Mesothelial cell of epicardium (in vitro differentiated cells): ENCODE results near the gene SLC7A6. TPM values are rescaled to one million over a fixed set of nuclear protein-coding genes. Genes with fewer than 3 reads are reported as not detected.

ENCODE experiments used
- DNase-seq, 2 experiments: peaks; one replicate each; pipeline ENCODE4 v3.0.0; 2021; ENCODE audit warnings: low spot score in 2 of 2; ENCODE audit not compliant: unreplicated experiment in 2 of 2
- H3K27ac Mint-ChIP-seq: 2 replicates; pipeline ENCODE4 v1.8.0; 2021; ENCODE audit warnings: mixed read lengths
- H3K27me3 Mint-ChIP-seq: 2 replicates; pipeline ENCODE4 v1.8.0; 2021; ENCODE audit warnings: low read depth, mixed read lengths
- H3K36me3 Mint-ChIP-seq: 2 replicates; pipeline ENCODE4 v1.8.0; 2021; ENCODE audit warnings: mixed read lengths
- H3K4me1 Mint-ChIP-seq: 2 replicates; pipeline ENCODE4 v1.8.0; 2021; ENCODE audit warnings: mixed read lengths
- H3K4me3 Mint-ChIP-seq: 2 replicates; pipeline ENCODE4 v1.8.0; 2021; ENCODE audit warnings: mild to moderate bottlenecking, moderate library complexity, mixed read lengths
- H3K9me3 Mint-ChIP-seq: 2 replicates; pipeline ENCODE4 v1.8.0; 2021; ENCODE audit warnings: mixed read lengths
- total RNA-seq: library from RNA; stranded (reverse); gene quantifications from 3 replicates; pipeline ENCODE4 v1.2.1, GENCODE V29; 2021
- TF ChIP-seq, protein P1 (sequence below): fragments of 200-600 bp; sonication (generic); IDR thresholded peaks from one replicate; pipeline ENCODE4 v1.5.0; 2021; ENCODE audit warnings: antibody characterized with exemption; ENCODE audit not compliant: unreplicated experiment

Gene SLC7A6
- total RNA-seq, 1 donor from 2014 or later: 73.2 TPM

DNA sequence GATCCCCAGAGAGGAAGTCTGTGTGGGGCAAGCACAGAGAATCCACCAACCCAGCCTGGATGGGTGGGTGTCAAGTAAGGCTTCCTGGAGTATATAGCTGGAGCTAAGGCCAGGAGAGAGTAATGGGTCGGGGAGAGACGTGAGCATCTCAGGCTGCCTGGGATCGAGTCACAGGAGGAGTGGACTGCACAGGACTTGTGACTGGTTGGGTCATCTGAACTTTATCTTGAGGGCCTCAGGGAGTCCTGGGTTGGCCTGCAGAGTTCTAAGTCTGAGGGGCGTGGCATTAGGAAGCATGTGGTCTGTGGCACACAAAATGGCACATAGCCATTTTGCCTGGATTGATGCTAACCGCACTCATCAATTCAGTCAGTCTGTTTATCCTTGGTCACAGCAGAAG, 17.7 kb upstream of the SLC7A6 start:
- H3K36me3 Mint-ChIP-seq: peaks cover 9% of the 10 kb centered on the region
- H3K4me3 Mint-ChIP-seq: peak overlapping the region; percentile 99
- H3K27me3 Mint-ChIP-seq: no peaks in the 10 kb centered on the region
- DNase-seq: no peak
- no peak overlapping the region for H3K27ac Mint-ChIP-seq
- TF ChIP-seq, protein P1, sequence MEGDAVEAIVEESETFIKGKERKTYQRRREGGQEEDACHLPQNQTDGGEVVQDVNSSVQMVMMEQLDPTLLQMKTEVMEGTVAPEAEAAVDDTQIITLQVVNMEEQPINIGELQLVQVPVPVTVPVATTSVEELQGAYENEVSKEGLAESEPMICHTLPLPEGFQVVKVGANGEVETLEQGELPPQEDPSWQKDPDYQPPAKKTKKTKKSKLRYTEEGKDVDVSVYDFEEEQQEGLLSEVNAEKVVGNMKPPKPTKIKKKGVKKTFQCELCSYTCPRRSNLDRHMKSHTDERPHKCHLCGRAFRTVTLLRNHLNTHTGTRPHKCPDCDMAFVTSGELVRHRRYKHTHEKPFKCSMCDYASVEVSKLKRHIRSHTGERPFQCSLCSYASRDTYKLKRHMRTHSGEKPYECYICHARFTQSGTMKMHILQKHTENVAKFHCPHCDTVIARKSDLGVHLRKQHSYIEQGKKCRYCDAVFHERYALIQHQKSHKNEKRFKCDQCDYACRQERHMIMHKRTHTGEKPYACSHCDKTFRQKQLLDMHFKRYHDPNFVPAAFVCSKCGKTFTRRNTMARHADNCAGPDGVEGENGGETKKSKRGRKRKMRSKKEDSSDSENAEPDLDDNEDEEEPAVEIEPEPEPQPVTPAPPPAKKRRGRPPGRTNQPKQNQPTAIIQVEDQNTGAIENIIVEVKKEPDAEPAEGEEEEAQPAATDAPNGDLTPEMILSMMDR: no peak
- peaks cover 18% of the 10 kb centered on the region for H3K4me1 Mint-ChIP-seq
- H3K9me3 Mint-ChIP-seq: no peaks in the 10 kb centered on the region

DNA sequence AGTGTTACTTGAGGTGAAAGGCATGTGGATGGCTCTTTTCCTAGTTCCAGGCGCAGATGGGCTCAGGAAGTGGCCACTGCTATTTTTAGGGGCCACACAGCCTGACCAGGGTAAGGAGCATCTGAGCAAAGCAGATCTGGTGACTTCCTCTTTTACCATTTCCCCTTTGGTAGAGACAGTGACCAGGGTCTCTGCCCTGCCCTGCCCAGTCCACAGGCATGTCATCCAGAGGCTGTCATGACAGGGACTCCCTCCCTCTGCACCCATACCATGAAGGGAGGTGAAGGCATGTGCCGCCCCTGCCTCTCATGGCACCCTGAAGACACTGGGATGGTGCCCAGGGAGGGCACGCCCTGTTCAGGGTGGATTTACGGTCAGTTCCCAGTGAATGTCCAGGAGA, 16.9 kb upstream of the SLC7A6 start:
- no peak overlapping the region for H3K27ac Mint-ChIP-seq
- H3K4me3 Mint-ChIP-seq: no peak overlapping the region
- no peaks in the 10 kb centered on the region for H3K9me3 Mint-ChIP-seq
- H3K36me3 Mint-ChIP-seq: peaks cover 12% of the 10 kb centered on the region
- H3K27me3 Mint-ChIP-seq: no peaks in the 10 kb centered on the region
- peaks cover 18% of the 10 kb centered on the region for H3K4me1 Mint-ChIP-seq
- DNase-seq: no peak
- TF ChIP-seq, protein P1: no peak

DNA sequence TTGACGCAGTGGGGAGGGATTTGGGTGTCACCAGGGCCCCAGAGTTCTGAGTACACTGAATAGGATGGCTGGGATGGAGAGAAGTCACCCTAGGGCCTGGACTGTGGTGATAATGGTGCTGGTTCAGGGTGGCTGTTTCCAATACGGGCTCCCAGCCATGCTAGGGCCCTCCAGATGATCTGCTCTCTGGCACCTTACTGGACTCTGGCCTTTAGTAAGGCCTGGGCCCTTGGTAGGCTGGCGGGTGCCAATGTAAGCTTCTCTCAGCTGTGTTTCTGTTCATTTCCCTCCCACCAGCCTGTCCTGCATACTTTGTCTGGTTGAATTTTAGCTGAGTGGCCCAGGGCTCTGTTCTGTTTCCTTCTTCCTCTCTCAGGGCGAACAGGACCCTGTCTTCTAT, 16.4 kb upstream of the SLC7A6 start:
- H3K27ac Mint-ChIP-seq: no peak overlapping the region
- peaks cover 18% of the 10 kb centered on the region for H3K4me1 Mint-ChIP-seq
- no peak overlapping the region for H3K4me3 Mint-ChIP-seq
- H3K36me3 Mint-ChIP-seq: peaks cover 12% of the 10 kb centered on the region
- H3K9me3 Mint-ChIP-seq: no peaks in the 10 kb centered on the region
- H3K27me3 Mint-ChIP-seq: no peaks in the 10 kb centered on the region
- no peak for DNase-seq
- TF ChIP-seq, protein P1: no peak

DNA sequence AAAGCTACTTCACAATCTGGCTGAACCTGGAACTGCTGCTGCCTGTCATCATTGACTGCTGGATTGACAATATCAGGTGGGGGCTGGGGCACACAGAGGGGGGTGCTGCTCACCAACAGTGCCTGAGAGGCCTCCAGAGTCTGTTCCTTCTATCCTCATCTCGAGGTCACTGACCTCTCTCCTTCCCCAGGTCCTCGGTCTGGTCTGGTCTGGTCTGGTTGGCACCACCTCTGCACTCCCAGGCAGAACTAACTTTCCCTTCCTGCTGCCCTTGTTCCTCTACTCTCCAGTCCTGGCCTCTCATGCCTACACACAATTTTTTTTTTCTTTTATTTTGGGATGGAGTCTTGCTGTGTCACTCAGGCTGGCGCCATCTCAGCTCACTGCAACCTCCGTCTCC, 15.0 kb upstream of the SLC7A6 start:
- TF ChIP-seq, protein P1: no peak
- H3K9me3 Mint-ChIP-seq: no peaks in the 10 kb centered on the region

DNA sequence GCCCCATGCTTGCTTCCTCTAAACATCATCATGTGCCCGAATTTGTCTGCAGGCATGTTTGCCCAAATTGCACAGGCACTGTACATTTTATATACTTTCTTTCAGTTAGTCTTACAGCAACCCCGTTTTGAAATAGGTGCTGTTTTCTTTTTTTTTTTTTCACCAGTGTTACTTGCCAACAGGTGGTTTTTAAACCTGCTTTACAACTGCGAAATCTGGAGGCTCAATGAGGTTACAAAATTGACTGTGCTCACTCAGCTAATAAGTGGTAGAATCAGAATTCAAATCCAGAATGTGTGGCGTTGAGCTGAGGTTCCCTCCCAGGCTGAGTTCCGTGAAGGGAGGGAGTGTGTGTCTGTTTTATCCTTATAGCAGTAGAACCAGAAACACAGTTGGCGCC, 13.4 kb upstream of the SLC7A6 start:
- H3K27ac Mint-ChIP-seq: no peak overlapping the region
- no peak for DNase-seq
- H3K4me1 Mint-ChIP-seq: peaks cover 5% of the 10 kb centered on the region
- no peak overlapping the region for H3K4me3 Mint-ChIP-seq
- TF ChIP-seq, protein P1: no peak
- H3K9me3 Mint-ChIP-seq: no peaks in the 10 kb centered on the region
- peaks cover 12% of the 10 kb centered on the region for H3K36me3 Mint-ChIP-seq
- H3K27me3 Mint-ChIP-seq: no peaks in the 10 kb centered on the region

More for the DNA sequence above, 15.0 kb upstream of the SLC7A6 start:
- no peak overlapping the region for H3K27ac Mint-ChIP-seq
- H3K27me3 Mint-ChIP-seq: no peaks in the 10 kb centered on the region
- DNase-seq: no peak
- H3K36me3 Mint-ChIP-seq: peaks cover 12% of the 10 kb centered on the region
- no peak overlapping the region for H3K4me3 Mint-ChIP-seq
- H3K4me1 Mint-ChIP-seq: peaks cover 17% of the 10 kb centered on the region

DNA sequence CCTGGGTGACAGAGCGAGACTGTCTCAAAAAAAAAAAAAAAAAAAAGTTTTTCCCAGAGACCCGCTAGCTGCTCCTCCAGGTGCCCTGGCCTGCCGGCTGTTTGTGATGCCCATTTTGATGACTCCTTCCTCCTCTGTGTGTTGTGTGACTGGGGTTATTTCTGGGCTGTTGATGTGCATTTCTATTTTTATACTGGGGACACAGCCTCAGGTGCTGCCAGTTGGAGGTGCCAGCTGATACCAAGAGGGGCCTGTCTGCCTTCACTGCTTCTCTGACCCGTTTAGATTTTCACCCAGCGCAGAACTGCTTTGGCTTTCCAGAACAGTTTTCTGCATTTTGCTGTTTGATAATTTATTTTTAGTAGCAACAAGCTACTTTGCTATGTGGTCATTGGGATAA, 12.5 kb upstream of the SLC7A6 start:
- DNase-seq: no peak
- H3K36me3 Mint-ChIP-seq: peaks cover 12% of the 10 kb centered on the region
- no peak overlapping the region for H3K27ac Mint-ChIP-seq
- no peaks in the 10 kb centered on the region for H3K9me3 Mint-ChIP-seq
- no peak overlapping the region for H3K4me3 Mint-ChIP-seq
- TF ChIP-seq, protein P1: no peak
- no peaks in the 10 kb centered on the region for H3K4me1 Mint-ChIP-seq
- no peaks in the 10 kb centered on the region for H3K27me3 Mint-ChIP-seq
